Ectodermal cell (in vitro differentiated cells): ENCODE results near the gene CDIPT.

Source experiments
- H3K27ac ChIP-seq: 2 replicates; pipeline ENCODE4 v1.7.0; 2013; ENCODE audit warnings: mild to moderate bottlenecking, low read depth, low read length; ENCODE audit not compliant: insufficient read depth, poor library complexity, severe bottlenecking
- H3K27me3 ChIP-seq: 2 replicates; pipeline ENCODE4 v1.7.0; 2013; ENCODE audit warnings: mild to moderate bottlenecking, low read length; ENCODE audit not compliant: insufficient read depth, control insufficient read depth, poor library complexity, severe bottlenecking
- H3K36me3 ChIP-seq: one replicate; pipeline ENCODE4 v1.7.0; 2013; ENCODE audit warnings: low read length; ENCODE audit not compliant: control insufficient read depth, insufficient read depth
- H3K4me1 ChIP-seq: one replicate; pipeline ENCODE4 v1.7.0; 2013; ENCODE audit warnings: low read length; ENCODE audit not compliant: control insufficient read depth, insufficient read depth
- H3K4me3 ChIP-seq: 2 replicates; pipeline ENCODE4 v1.7.0; 2013; ENCODE audit warnings: low read depth, low read length, control low read depth; ENCODE audit not compliant: insufficient read depth
- H3K9me3 ChIP-seq: 2 replicates; pipeline ENCODE4 v1.7.0; 2013; ENCODE audit warnings: mild to moderate bottlenecking, low read length, moderate library complexity; ENCODE audit not compliant: control insufficient read depth
- WGBS, 2 experiments: methylation state at CpG; one replicate each; pipeline ENCODE4 v1.1.7; 2013; ENCODE audit warnings: missing lambda C conversion rate in 2 of 2; 5-methylcytosine and 5-hydroxymethylcytosine counted together

Gene CDIPT

DNA sequence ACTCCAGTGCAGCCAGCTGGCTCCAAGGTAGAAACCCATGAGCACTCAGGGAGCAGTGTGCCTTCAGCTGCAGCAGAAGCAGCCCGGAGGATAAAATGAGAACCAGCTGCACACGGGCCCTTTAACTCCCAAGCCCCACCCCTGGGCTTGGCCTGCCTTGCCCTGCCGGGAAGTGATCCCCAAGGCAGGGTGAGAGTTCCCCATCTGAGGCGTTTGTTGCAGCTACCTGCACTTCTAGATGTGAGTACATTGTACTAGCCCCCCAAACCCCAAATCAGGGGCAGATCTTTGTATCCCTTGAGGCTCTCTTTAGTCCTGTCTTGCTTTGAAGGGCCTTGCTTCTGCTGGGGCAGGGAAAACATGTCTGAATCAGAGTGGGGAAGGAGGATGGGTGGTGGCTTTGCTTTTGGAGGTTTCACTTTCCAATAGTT, 42.7 kb downstream of the CDIPT start, which contains the start of gene MVP:
Gene MVP (plus strand): TSS at position 192 of the 431 bp plus-strand sequence. CDS start 10,088 bp downstream, outside the sequence.
- Histone ChIP-seq H3K27me3 (no peaks in the 10 kb centered on the region), H3K36me3 (peaks cover 20% of the 10 kb centered on the region), H3K4me3 (no peak within 1 kb of the TSS), H3K27ac (no peak within 1 kb of the TSS), H3K9me3 (no peaks in the 10 kb centered on the region), H3K4me1 (peaks cover 13% of the 10 kb centered on the region)
- WGBS, 2 experiments = 72 to 73% methylated on average over 4 of the region's 4 CpGs

DNA sequence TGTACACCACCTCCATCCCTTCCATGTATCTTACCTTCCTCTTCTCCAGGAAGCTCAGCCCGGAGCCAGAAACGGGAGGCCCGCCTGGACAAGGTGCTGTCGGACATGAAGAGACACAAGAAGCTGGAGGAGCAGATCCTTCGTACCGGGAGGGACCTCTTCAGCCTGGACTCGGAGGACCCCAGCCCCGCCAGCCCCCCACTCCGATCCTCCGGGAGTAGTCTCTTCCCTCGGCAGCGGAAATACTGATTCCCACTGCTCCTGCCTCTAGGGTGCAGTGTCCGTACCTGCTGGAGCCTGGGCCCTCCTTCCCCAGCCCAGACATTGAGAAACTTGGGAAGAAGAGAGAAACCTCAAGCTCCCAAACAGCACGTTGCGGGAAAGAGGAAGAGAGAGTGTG, 43.5 kb downstream of the CDIPT start:
- Histone ChIP-seq H3K4me3 (no peak overlapping the region), H3K36me3 (peaks cover 20% of the 10 kb centered on the region), H3K4me1 (peaks cover 9% of the 10 kb centered on the region), H3K27ac (no peak overlapping the region), H3K27me3 (no peaks in the 10 kb centered on the region), H3K9me3 (no peaks in the 10 kb centered on the region)
- WGBS, 2 experiments = 90 to 91% methylated on average over 15 of the region's 15 CpGs

DNA sequence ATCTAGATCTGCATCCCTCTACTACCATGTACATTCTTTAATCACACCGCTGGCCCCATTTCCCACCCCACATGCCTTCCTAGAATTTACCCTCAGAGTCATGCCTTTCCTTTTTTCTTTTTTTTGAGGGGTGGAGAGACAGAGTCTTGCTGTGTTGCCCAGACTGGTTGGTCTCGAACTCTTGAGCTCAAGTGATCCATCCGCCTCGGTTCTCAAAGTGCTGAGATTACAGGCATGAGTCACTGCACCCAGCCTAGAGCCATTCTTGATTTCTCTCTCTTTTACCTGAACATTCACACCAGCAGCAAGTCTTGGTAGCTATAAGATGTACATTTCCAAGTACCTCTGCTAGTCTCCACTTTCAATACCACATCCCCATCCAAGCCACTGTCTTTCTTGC, 44.9 kb downstream of the CDIPT start:
- no peaks in the 10 kb centered on the region for H3K27me3 ChIP-seq
- H3K27ac ChIP-seq = no peak overlapping the region
- peaks cover 20% of the 10 kb centered on the region for H3K4me1 ChIP-seq
- H3K36me3 ChIP-seq = peaks cover 20% of the 10 kb centered on the region
- no peaks in the 10 kb centered on the region for H3K9me3 ChIP-seq
- no peak overlapping the region for H3K4me3 ChIP-seq
- WGBS, 2 experiments = 94 to 95% methylated on average over 4 of the region's 4 CpGs

DNA sequence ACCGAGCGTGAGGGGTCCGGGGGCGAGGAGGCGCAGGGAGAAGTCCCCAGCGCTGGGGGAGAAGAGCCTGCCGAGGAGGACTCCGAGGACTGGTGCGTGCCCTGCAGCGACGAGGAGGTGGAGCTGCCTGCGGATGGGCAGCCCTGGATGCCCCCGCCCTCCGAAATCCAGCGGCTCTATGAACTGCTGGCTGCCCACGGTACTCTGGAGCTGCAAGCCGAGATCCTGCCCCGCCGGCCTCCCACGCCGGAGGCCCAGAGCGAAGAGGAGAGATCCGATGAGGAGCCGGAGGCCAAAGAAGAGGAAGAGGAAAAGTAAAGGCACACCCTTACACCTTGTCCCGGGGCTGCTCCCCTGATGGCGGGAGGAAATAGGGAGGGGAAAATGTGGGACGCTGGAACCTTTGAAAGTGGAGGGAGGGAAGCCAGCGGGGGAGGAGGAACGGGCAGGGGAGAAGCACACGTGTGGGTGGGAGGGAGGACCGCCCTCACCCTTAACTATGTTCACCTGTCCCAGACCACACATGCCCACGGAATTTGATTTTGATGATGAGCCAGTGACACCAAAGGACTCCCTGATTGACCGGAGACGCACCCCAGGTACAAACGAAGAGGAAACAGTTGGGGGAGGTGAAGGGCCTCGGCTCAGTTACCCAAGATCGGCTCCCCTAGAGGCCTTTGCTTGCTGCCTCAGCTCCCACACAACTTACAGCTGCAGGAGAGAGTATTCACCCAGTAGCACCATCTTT, 46.2 kb downstream of the CDIPT start:
- 2 to 5% methylated on average over 37 of the region's 37 CpGs for WGBS, 2 experiments
- H3K36me3 ChIP-seq = peaks cover 20% of the 10 kb centered on the region
- H3K4me3 ChIP-seq = peak overlapping the region; percentile 90
- peaks cover 23% of the 10 kb centered on the region for H3K4me1 ChIP-seq
- no peaks in the 10 kb centered on the region for H3K9me3 ChIP-seq
- H3K27me3 ChIP-seq = no peaks in the 10 kb centered on the region
- peak overlapping the region; percentile 44 for H3K27ac ChIP-seq

DNA sequence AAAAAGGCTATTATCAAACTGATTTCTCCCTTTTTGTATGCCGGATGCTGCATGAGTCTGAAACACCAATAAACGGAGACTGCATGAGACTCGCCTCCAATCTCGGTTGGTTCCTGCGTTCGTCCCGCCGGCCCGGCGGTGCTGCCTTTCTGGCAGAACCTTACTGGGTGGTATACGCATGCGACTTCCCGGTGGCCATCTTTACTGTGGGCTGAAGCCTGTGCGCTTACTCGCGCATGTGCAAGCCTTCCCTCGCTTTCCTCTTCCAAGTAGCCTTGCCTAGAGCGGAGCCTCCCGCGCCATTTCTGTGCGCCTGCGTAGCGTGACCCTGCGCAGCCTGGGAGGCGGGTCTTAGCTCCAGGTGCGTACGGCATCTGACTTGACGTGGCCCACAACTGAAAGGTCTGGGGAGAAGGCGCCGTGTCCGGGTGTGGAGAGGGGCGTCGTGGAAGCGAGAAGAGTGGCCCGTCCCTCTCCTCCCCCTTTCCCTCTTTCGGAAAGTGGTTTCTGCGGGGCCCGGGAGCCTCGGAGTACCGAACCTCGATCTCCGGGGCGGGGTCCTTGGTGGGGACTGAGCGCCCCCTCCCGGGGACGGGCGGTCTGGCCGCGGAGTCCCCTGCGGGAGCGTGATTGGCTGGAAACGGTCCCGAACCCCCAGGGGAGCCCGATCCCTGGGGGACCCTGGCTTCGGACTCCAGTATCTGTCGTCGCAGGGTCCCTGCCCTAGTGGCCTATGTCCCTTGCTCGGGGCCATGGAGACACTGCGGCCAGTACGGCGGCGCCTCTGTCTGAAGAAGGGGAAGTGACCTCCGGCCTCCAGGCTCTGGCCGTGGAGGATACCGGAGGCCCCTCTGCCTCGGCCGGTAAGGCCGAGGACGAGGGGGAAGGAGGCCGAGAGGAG, 47.0 kb downstream of the CDIPT start, which contains the start of gene PAGR1:
Gene PAGR1 (plus strand): TSS at position 360 of the 901 bp plus-strand sequence. CDS start 374 bp downstream, at position 734.
- Histone ChIP-seq H3K9me3 (no peaks in the 10 kb centered on the region), H3K4me1 (peaks cover 23% of the 10 kb centered on the region), H3K27me3 (no peaks in the 10 kb centered on the region), H3K4me3 (peak within 1 kb of the TSS; percentile 90), H3K36me3 (peaks cover 20% of the 10 kb centered on the region), H3K27ac (peak within 1 kb of the TSS; percentile 82)
- WGBS, 2 experiments = 0% methylated on average over 70 of the region's 70 CpGs

DNA sequence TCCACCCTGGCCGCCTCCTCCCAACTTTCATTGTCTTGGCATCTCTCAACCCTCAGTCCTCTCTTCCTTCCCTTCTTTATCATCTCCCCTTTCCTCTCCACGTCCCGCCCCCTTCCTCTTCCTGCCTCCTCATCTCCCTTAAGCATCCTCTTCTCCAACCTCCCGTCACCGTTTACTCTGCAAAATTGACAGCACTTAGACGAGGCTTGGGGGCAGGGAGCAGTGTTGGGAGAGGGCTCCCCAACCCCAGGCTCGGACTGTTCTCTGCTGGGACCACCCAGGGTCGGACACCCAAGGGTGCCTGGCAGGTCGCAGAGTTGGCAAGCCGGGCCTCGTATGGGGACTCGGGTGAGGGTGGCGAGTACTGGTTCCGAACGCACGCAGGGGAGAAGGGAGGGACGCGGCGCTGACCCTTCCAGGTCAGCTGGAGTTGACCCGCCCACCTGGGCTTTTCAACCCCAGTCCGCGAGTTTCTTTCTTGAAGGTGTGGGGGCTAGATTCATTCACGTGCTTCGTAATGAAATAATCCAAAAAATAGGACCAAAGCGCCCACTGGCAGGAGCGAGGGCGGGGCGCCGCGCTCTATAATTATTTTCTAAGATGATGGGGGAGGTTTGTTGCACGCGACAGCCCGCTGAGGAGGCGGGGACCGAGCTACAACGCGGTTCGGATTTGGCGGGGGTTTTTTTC, 47.8 kb downstream of the CDIPT start:
- peaks cover 32% of the 10 kb centered on the region for H3K4me1 ChIP-seq
- no peaks in the 10 kb centered on the region for H3K27me3 ChIP-seq
- H3K9me3 ChIP-seq = no peaks in the 10 kb centered on the region
- peak overlapping the region; percentile 82 for H3K27ac ChIP-seq
- WGBS, 2 experiments = 3 to 4% methylated on average over 33 to 34 of the region's 39 CpGs
- H3K4me3 ChIP-seq = peak overlapping the region; percentile 90
- peaks cover 20% of the 10 kb centered on the region for H3K36me3 ChIP-seq

DNA sequence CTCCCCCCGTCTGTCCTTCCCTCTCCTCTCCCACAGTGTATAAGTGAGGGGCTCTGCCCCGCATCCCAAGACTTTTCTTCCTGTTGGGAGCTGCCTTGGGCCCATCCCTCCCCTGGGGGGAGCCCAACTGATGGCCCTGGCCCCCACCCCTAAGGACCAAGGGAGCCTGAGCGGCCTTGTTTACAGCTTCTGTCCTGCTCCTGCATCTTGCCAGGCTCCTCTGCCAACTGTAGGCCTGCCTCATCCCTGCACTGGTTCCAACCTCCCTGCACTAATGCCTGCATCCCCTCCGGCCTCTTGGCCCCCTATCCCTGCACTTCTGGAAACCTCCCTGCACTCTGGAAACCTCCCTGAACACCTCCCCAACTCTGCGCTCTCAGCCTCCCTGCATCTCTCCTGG, 48.4 kb downstream of the CDIPT start:
- 32 to 47% methylated on average over 5 of the region's 5 CpGs for WGBS, 2 experiments
- Histone ChIP-seq H3K4me3 (peak overlapping the region; percentile 90), H3K36me3 (peaks cover 15% of the 10 kb centered on the region), H3K9me3 (no peaks in the 10 kb centered on the region), H3K4me1 (peaks cover 37% of the 10 kb centered on the region), H3K27me3 (no peaks in the 10 kb centered on the region), H3K27ac (peak overlapping the region; percentile 44)

DNA sequence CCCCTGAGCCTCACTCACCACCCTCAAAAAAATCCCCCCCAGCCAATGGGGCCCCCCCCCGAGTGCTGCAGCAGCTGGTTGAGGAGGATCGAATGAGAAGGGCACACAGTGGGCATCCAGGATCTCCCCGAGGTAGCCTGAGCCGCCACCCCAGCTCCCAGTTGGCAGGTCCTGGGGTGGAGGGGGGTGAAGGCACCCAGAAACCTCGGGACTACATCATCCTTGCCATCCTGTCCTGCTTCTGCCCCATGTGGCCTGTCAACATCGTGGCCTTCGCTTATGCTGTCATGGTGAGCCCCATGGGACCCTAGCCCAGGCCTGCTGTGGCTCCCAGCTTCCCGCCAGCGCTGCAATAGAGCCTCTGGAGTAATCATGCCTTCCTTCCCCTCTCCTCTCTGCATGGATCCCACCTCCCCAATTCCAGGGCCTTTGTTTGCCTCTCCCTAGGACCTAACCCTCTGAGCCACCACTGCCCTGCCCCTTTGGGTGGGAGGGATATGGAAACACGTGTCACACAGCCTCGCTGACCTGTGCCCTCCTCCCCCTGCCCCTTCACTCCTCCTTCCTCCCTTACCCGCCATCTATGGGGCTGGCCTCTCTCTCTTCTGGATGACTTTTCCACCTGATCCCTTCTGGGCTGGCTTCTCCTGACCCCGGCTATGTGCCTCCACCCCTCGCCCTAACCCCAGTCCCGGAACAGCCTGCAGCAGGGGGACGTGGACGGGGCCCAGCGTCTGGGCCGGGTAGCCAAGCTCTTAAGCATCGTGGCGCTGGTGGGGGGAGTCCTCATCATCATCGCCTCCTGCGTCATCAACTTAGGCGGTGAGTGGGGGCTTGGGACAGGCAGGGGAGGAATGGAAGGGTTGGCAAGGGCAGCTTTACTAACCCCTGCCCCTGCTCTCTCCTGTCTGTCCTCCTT, 49.1 kb downstream of the CDIPT start:
- Histone ChIP-seq H3K9me3 (no peaks in the 10 kb centered on the region), H3K27me3 (no peaks in the 10 kb centered on the region), H3K4me3 (peak overlapping the region; percentile 90), H3K36me3 (peaks cover 9% of the 10 kb centered on the region), H3K27ac (peak overlapping the region; percentile 36), H3K4me1 (peaks cover 44% of the 10 kb centered on the region)
- 40 to 42% methylated on average over 24 of the region's 24 CpGs for WGBS, 2 experiments
